Measurements from ENCODE around the gene POU3F2.

POU3F2 gene

GRCh38 chr6:98842342-98843180 is 8.2 kb downstream of the POU3F2 start:
- no peak overlapping the region for H3K4me3 ChIP-seq (ENCODE audit: low read length)
- no peak overlapping the region for H2AFZ ChIP-seq (ENCODE audit: low read depth, low read length)
- no peaks in the 10 kb centered on the region for H3K9me3 ChIP-seq (ENCODE audit: insufficient read depth, low read length)
- no peak overlapping the region for H3K4me2 ChIP-seq (ENCODE audit: low read length)
- no peaks in the 10 kb centered on the region for H3K36me3 ChIP-seq (replicated peaks; ENCODE audit: low read depth, low read length)
- no peak overlapping the region for H3K9ac ChIP-seq (ENCODE audit: low read length)
- TF ChIP-seq, protein P1, sequence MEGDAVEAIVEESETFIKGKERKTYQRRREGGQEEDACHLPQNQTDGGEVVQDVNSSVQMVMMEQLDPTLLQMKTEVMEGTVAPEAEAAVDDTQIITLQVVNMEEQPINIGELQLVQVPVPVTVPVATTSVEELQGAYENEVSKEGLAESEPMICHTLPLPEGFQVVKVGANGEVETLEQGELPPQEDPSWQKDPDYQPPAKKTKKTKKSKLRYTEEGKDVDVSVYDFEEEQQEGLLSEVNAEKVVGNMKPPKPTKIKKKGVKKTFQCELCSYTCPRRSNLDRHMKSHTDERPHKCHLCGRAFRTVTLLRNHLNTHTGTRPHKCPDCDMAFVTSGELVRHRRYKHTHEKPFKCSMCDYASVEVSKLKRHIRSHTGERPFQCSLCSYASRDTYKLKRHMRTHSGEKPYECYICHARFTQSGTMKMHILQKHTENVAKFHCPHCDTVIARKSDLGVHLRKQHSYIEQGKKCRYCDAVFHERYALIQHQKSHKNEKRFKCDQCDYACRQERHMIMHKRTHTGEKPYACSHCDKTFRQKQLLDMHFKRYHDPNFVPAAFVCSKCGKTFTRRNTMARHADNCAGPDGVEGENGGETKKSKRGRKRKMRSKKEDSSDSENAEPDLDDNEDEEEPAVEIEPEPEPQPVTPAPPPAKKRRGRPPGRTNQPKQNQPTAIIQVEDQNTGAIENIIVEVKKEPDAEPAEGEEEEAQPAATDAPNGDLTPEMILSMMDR (IDR thresholded peaks at IDR 0.05; ENCODE audit: low read depth, low read length), result no peak
- no peak for TF ChIP-seq EZH2phosphoT487 (IDR thresholded peaks at IDR 0.05; ENCODE audit: low read depth)
- H3K27ac ChIP-seq (ENCODE audit: low read length), result no peak overlapping the region
- no peaks in the 10 kb centered on the region for H3K79me2 ChIP-seq (ENCODE audit: low read length)
- no peaks in the 10 kb centered on the region for H3K4me1 ChIP-seq (ENCODE audit: low read length)
- no peaks in the 10 kb centered on the region for H3K27me3 ChIP-seq (ENCODE audit: low read depth, low read length)
- H4K20me1 ChIP-seq (ENCODE audit: insufficient read depth, low read length), result no peaks in the 10 kb centered on the region

DNA sequence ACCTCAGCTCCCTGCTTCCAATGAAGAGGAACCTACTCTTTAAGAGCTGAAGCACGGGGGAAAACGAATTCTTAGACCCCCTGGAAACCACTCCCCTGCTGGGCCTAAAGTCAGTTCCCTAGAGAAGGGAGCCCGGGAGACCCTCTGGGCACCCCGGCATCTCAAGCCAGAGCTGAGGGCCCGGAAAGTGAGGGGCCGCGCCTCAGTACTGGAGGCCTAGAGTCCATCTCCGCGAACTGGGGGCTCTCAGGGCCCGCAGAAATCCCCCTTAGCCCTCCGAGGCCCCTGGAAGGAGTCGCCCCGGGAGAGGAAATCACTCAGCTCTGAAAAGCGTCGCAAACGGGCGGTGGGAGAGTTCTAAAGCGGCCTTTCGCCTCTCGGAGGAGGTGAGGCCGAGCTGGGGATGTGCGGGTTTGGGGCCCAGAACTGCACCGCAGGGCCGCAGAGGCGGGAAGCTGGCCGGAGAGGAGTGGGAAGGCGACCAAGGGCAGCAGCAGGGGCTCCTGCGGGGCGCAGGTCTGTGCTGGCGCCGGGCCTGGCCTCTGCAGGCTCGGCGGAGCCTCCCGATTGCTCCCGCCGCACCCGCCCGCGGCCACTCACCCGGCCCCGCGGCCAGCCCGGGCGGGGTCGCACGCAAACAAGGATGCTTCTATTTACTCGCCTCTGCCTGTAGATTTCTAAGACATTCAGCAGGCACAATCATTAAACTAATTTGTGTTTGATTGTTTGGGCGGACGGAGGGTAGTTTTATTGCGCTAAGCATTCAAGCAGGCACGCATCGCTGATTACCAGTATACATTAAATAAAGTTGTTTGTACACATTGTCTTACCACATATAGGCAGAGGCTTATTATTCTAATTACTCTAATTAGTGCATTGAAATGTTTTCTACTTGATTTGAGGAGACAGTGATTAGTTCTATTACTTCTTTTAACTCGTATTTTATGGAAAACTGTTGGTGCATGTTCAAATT is 9.2 kb downstream of the POU3F2 start:
- H3K9me3 ChIP-seq (ENCODE audit: insufficient read depth, low read length), result no peaks in the 10 kb centered on the region
- no peaks in the 10 kb centered on the region for H3K27me3 ChIP-seq (ENCODE audit: low read depth, low read length)
- no peaks in the 10 kb centered on the region for H3K4me1 ChIP-seq (ENCODE audit: low read length)
- H2AFZ ChIP-seq (ENCODE audit: low read depth, low read length), result no peak overlapping the region
- no peak for TF ChIP-seq EZH2phosphoT487 (IDR thresholded peaks at IDR 0.05; ENCODE audit: low read depth)
- TF ChIP-seq, protein P1 (IDR thresholded peaks at IDR 0.05; ENCODE audit: low read depth, low read length), result no peak
- no peak overlapping the region for H3K4me3 ChIP-seq (ENCODE audit: low read length)
- H3K36me3 ChIP-seq (replicated peaks; ENCODE audit: low read depth, low read length), result no peaks in the 10 kb centered on the region
- H3K79me2 ChIP-seq (ENCODE audit: low read length), result no peaks in the 10 kb centered on the region
- no peak overlapping the region for H3K27ac ChIP-seq (ENCODE audit: low read length)
- no peak overlapping the region for H3K9ac ChIP-seq (ENCODE audit: low read length)
- H3K4me2 ChIP-seq (ENCODE audit: low read length), result no peak overlapping the region
- H4K20me1 ChIP-seq (ENCODE audit: insufficient read depth, low read length), result no peaks in the 10 kb centered on the region

DNA sequence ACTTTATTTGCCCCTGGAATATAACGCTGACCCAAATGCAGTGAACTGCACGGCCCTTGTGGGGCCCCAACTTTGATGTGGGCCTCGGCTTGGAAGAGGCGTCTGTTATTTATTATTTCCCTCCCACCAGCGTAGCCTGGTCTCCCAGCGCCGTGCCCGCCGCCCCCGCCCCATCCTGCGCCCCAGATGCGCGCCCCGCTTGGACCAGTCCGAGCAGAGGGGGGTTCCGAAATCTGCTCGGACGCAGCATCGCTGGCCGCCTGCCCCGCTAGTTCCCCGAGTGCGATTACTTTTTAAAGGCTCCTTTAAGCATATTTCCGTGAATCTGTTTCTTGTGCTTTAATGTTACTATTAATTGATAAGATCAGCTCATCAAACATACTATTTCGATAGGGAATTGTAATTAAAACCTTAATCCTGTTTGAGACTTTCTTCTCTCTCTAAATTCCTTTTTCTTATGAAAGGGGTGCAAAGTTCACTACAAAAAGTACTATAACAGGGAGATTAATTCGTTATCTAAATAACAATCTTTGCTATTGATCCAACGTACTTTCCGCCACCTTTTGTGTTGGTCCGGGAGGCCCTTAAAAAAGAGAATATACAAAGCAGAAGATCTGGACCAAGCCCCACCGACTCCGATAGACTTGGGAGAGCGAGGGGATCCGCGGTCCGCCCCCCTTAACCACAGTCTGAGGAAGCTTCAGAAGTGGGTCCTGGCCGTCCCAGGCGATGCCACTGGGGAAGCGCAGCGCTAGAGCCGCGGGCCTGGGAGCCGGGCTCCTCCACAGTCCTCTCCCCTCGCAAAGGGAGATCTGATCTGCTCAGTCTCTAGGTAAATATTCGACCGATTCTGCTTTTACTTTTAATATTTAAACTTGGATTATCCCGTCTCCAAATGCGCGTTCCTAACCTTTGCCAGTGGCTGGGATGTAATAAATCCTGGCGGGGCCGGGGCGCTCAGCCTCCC is 10.2 kb downstream of the POU3F2 start:
- no peaks in the 10 kb centered on the region for H3K9me3 ChIP-seq (ENCODE audit: insufficient read depth, low read length)
- H3K4me1 ChIP-seq (ENCODE audit: low read length), result no peaks in the 10 kb centered on the region
- no peak overlapping the region for H3K27ac ChIP-seq (ENCODE audit: low read length)
- no peaks in the 10 kb centered on the region for H3K79me2 ChIP-seq (ENCODE audit: low read length)
- no peak for TF ChIP-seq EZH2phosphoT487 (IDR thresholded peaks at IDR 0.05; ENCODE audit: low read depth)
- TF ChIP-seq, protein P1 (IDR thresholded peaks at IDR 0.05; ENCODE audit: low read depth, low read length), result no peak
- no peaks in the 10 kb centered on the region for H4K20me1 ChIP-seq (ENCODE audit: insufficient read depth, low read length)
- H3K27me3 ChIP-seq (ENCODE audit: low read depth, low read length), result no peaks in the 10 kb centered on the region
- H2AFZ ChIP-seq (ENCODE audit: low read depth, low read length), result no peak overlapping the region
- peak overlapping the region; percentile 80 for H3K4me3 ChIP-seq (ENCODE audit: low read length)
- H3K36me3 ChIP-seq (replicated peaks; ENCODE audit: low read depth, low read length), result no peaks in the 10 kb centered on the region
- H3K9ac ChIP-seq (ENCODE audit: low read length), result no peak overlapping the region
- peak overlapping the region; percentile 96 for H3K4me2 ChIP-seq (ENCODE audit: low read length)
